OCI-LY1 (cell line): Measurements from ENCODE around the gene CERK.

Experiments used
- H2AFZ ChIP-seq: fragments of 200-600 bp; sonication (generic), shearing (Covaris generic); 2 replicates; pipeline ENCODE4 v1.6.0; 2014; ENCODE audit warnings: antibody characterized with exemption, mild to moderate bottlenecking, low read length
- H3F3A ChIP-seq: fragments of 200-600 bp; sonication (generic), shearing (Covaris generic); 2 replicates; pipeline ENCODE4 v1.6.0; 2014; ENCODE audit warnings: mild to moderate bottlenecking, antibody characterized with exemption, low read length, moderate library complexity; ENCODE audit not compliant: insufficient read depth
- H3K27ac ChIP-seq: fragments of 200-600 bp; sonication (generic); 2 replicates; pipeline ENCODE4 v1.5.1; 2014; ENCODE audit warnings: low read length, mixed run types, mild to moderate bottlenecking, low read depth; ENCODE audit not compliant: poor library complexity, severe bottlenecking
- H3K27me3 ChIP-seq: fragments of 200-600 bp; sonication (generic); 2 replicates; pipeline ENCODE4 v1.6.0; 2014; ENCODE audit warnings: antibody characterized with exemption, mild to moderate bottlenecking, low read length, moderate library complexity; ENCODE audit not compliant: insufficient read depth
- H3K36me3 ChIP-seq: fragments of 200-600 bp; sonication (generic); 2 replicates; pipeline ENCODE4 v1.6.1; 2014; ENCODE audit warnings: mild to moderate bottlenecking, antibody characterized with exemption, low read length, moderate library complexity, mixed read lengths; ENCODE audit not compliant: insufficient read depth
- H3K4me1 ChIP-seq: fragments of 200-600 bp; sonication (generic); 2 replicates; pipeline ENCODE4 v1.5.1; 2014; ENCODE audit warnings: mild to moderate bottlenecking, low read length, moderate library complexity; ENCODE audit not compliant: insufficient read depth, severe bottlenecking
- H3K4me2 ChIP-seq: fragments of 200-600 bp; sonication (generic), shearing (Covaris generic); 2 replicates; pipeline ENCODE4 v1.6.1; 2014; ENCODE audit warnings: low read length
- H3K4me3 ChIP-seq: fragments of 200-600 bp; sonication (generic); 2 replicates; pipeline ENCODE4 v1.5.1; 2014; ENCODE audit warnings: low read length, low read depth, mild to moderate bottlenecking, mixed read lengths; ENCODE audit not compliant: poor library complexity, severe bottlenecking
- H3K79me2 ChIP-seq: fragments of 200-600 bp; shearing (Covaris generic); 2 replicates; pipeline ENCODE4 v1.6.1; 2016; ENCODE audit warnings: mixed run types, low read length, mixed read lengths; ENCODE audit not compliant: insufficient read depth
- H3K9ac ChIP-seq: fragments of 200-600 bp; sonication (generic), shearing (Covaris generic); 2 replicates; pipeline ENCODE4 v1.6.1; 2014; ENCODE audit warnings: mild to moderate bottlenecking, low read length, mixed read lengths
- H3K9me2 ChIP-seq: fragments of 200-600 bp; sonication (generic), shearing (Covaris generic); 2 replicates; pipeline ENCODE4 v1.6.1; 2014; ENCODE audit warnings: low read depth, mild to moderate bottlenecking, low read length, mixed read lengths
- H3K9me3 ChIP-seq: fragments of 200-600 bp; shearing (Covaris generic); 2 replicates; pipeline ENCODE4 v1.6.1; 2014; ENCODE audit warnings: low read length, mixed read lengths
- H4K20me1 ChIP-seq: fragments of 200-600 bp; sonication (generic), shearing (Covaris generic); 2 replicates; pipeline ENCODE4 v1.6.0; 2016; ENCODE audit warnings: mild to moderate bottlenecking, low read length; ENCODE audit not compliant: insufficient read depth
- EZH2 ChIP-seq: fragments of 200-600 bp; sonication (generic), shearing (Covaris generic); IDR thresholded peaks from 2 replicates; pipeline ENCODE4 v1.8.0; 2017; ENCODE audit warnings: borderline replicate concordance, mixed run types, mild to moderate bottlenecking, antibody characterized with exemption, low read length, moderate library complexity, mixed read lengths
- TF ChIP-seq, protein P1 (sequence below): fragments of 200-600 bp; sonication (generic), shearing (Covaris generic); IDR thresholded peaks from 2 replicates; pipeline ENCODE4 v1.5.1; 2017; ENCODE audit warnings: mild to moderate bottlenecking, antibody characterized with exemption, low read length, moderate library complexity, mixed read lengths

The CERK gene

DNA sequence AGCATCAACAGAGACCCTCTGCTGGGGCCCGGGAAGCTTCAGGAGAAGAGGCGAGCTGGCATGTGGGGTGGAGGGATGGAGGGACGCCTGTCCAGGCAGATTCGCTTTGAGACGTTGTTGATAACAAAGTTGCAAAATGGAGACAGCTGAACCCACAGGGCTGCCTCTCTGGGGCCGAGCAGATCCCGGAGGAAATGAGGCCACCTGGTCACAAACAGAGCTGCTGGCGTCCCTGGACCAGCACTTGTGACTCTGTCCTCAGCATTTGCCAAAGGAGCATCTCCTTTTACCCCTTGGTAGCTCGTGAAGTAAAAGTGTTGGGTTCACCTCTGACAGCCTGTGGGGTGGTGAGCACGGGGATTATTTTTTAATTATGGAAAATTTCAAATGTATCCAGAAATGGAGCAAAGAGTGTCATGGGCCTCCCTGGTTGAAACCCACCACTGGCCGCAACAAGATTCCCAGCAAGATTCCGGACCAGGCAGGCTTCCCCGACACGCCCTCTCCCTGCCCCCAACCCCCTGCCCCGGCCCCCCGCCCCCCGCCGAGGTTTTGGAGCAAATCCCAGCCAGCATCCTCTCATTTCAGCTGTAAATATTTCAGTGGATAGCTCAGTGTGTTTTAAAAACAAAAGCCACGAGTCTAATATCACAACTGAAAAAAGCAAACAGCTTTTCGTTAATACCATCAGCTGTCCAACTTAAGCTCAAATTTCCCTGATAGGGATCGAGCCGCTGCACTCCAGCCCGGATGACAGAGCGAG is 97.6 kb downstream of the CERK start:
- no peaks in the 10 kb centered on the region for H3K9me2 ChIP-seq
- H3F3A ChIP-seq = no peaks in the 10 kb centered on the region
- H3K4me2 ChIP-seq = no peak overlapping the region
- H3K9me3 ChIP-seq = no peaks in the 10 kb centered on the region
- no peaks in the 10 kb centered on the region for H3K27me3 ChIP-seq
- H3K27ac ChIP-seq = no peak overlapping the region
- no peaks in the 10 kb centered on the region for H3K36me3 ChIP-seq
- no peaks in the 10 kb centered on the region for H4K20me1 ChIP-seq
- H3K9ac ChIP-seq = no peak overlapping the region
- H2AFZ ChIP-seq = no peak overlapping the region
- H3K4me1 ChIP-seq = no peaks in the 10 kb centered on the region
- TF ChIP-seq, protein P1, sequence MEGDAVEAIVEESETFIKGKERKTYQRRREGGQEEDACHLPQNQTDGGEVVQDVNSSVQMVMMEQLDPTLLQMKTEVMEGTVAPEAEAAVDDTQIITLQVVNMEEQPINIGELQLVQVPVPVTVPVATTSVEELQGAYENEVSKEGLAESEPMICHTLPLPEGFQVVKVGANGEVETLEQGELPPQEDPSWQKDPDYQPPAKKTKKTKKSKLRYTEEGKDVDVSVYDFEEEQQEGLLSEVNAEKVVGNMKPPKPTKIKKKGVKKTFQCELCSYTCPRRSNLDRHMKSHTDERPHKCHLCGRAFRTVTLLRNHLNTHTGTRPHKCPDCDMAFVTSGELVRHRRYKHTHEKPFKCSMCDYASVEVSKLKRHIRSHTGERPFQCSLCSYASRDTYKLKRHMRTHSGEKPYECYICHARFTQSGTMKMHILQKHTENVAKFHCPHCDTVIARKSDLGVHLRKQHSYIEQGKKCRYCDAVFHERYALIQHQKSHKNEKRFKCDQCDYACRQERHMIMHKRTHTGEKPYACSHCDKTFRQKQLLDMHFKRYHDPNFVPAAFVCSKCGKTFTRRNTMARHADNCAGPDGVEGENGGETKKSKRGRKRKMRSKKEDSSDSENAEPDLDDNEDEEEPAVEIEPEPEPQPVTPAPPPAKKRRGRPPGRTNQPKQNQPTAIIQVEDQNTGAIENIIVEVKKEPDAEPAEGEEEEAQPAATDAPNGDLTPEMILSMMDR = no peak
- TF ChIP-seq EZH2 = no peak
- no peaks in the 10 kb centered on the region for H3K79me2 ChIP-seq
- no peak overlapping the region for H3K4me3 ChIP-seq

- TF ChIP-seq EZH2 = no peak
- TF ChIP-seq, protein P1 = no peak
- H2AFZ ChIP-seq = no peak overlapping the region
- H4K20me1 ChIP-seq = no peaks in the 10 kb centered on the region
- H3K4me2 ChIP-seq = no peak overlapping the region
- H3K79me2 ChIP-seq = no peaks in the 10 kb centered on the region
- no peaks in the 10 kb centered on the region for H3K27me3 ChIP-seq
- no peaks in the 10 kb centered on the region for H3K9me3 ChIP-seq
- H3K9ac ChIP-seq = no peak overlapping the region
- no peak overlapping the region for H3K27ac ChIP-seq
- no peak overlapping the region for H3K4me3 ChIP-seq
- H3F3A ChIP-seq = no peaks in the 10 kb centered on the region
- H3K36me3 ChIP-seq = no peaks in the 10 kb centered on the region
- H3K4me1 ChIP-seq = no peaks in the 10 kb centered on the region
- H3K9me2 ChIP-seq = no peaks in the 10 kb centered on the region
Measured at GRCh38 chr22:46639843-46640242, 98.2 kb downstream of the CERK start.

GRCh38 chr22:46638601-46639431 is 99.2 kb downstream of the CERK start:
- no peak for TF ChIP-seq EZH2
- TF ChIP-seq, protein P1 = no peak
- Histone ChIP-seq H3K4me1 (no peaks in the 10 kb centered on the region), H3K79me2 (no peaks in the 10 kb centered on the region), H2AFZ (no peak overlapping the region), H3K27ac (no peak overlapping the region), H3K36me3 (no peaks in the 10 kb centered on the region), H3K27me3 (no peaks in the 10 kb centered on the region), H4K20me1 (no peaks in the 10 kb centered on the region), H3K4me3 (no peak overlapping the region), H3K9ac (no peak overlapping the region), H3K4me2 (no peak overlapping the region), H3K9me3 (no peaks in the 10 kb centered on the region), H3K9me2 (no peaks in the 10 kb centered on the region), H3F3A (no peaks in the 10 kb centered on the region)
